T47D (cell line): ENCODE measurements around the gene BAIAP2.
"Not testable (repeated sequence)": the region's sequence is repeated elsewhere in the genome, so short reads cannot be mapped to it uniquely, and the experiment has no call there.

Experiments
- DNase-seq, 2 experiments: peaks; one replicate each; pipeline versions ENCODE4 v3.0.0 to v3.0.0-alpha.2; 2011 to 2012; ENCODE audit warnings: low read depth in 1 of 2, low spot score in 1 of 2
- JUND ChIP-seq: IDR thresholded peaks from 2 replicates; pipeline ENCODE4 v1.6.1; 2012; ENCODE audit warnings: low read depth
- in situ Hi-C: cut with HindIII; loops from 2 replicates; pipeline ENCODE4 v1.10.0; 2016; ENCODE audit warnings: low sequenced_read_pairs, low pct_unique_long_range_greater_than_20kb

BAIAP2 gene

GRCh38 chr17:81135505-81136278, 100.7 kb downstream of the BAIAP2 start:
- TF ChIP-seq JUND, result no peak
- in situ Hi-C loops, result no loop called here
- no peak for DNase-seq

- DNase-seq, result no peak
- TF ChIP-seq JUND, result no peak
- in situ Hi-C loops, result no loop called here
Observed at GRCh38 chr17:81136366-81136765, 101.4 kb downstream of the BAIAP2 start.

GRCh38 chr17:81137248-81137647, 102.3 kb downstream of the BAIAP2 start:
- in situ Hi-C loops, result no loop called here
- no peak for DNase-seq
- TF ChIP-seq JUND, result no peak

DNA sequence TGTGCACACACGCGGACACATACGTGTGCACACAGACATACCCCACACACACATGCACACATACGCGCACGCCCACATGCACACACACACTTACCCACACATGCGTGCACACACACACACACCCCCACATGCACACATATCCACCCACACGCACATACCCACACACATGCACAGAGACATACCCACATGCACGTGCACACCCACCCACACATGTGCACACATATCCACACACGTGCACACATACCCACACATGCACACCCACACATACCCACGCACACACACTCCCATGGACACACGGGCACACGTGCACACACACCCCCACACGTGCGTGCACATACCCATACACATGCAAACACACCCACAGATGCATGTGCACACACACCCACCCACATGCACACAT, 103.1 kb downstream of the BAIAP2 start:
- no peak for TF ChIP-seq JUND
- in situ Hi-C loops, result no loop called here
- no peak for DNase-seq

DNA sequence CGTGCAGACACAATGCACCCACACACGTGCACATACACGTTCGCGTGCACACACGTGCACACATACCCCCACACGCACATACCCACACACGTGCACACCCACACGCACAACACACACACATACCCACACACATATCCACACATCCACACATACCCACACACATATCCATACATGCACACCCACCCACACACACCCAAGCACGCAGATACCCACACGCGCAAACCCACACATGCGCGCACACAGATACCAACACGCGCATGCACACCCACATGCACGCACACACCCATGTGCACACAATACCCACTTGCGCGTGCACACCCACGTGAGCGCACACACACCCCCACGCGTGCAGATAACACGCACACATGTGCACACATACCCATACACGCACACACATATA, 103.5 kb downstream of the BAIAP2 start:
- no peak for TF ChIP-seq JUND
- no peak for DNase-seq
- in situ Hi-C loops, result no loop called here

DNA sequence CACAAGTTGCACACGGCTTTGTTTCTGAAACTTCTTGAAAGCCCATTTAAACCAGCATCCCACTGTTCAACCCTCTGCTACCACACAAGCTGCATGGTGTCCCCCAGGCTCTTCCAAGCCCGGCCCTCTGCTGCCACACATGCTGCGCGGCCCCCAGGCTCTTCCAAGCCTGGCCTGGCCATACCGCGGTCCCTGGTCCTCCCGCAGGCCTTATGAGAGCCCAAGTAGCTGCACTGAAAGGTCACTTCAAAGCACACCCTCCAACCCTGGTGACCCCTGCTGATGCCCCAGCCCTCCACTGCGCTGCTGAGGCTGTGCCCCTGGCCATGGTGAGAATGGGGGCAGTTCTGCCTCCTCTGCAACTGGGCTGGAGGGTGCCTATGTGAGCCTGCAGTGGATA, 104.5 kb downstream of the BAIAP2 start:
- in situ Hi-C loops, result no loop called here
- no peak for TF ChIP-seq JUND
- no peak for DNase-seq

- no peak for TF ChIP-seq JUND
- DNase-seq, result no peak
- in situ Hi-C loops, result no loop called here
Observed at GRCh38 chr17:81140018-81140417, 105.1 kb downstream of the BAIAP2 start.

- TF ChIP-seq JUND, result no peak
- in situ Hi-C loops, result no loop called here
- no peak for DNase-seq
Observed at GRCh38 chr17:81140695-81141094, 105.7 kb downstream of the BAIAP2 start.

DNA sequence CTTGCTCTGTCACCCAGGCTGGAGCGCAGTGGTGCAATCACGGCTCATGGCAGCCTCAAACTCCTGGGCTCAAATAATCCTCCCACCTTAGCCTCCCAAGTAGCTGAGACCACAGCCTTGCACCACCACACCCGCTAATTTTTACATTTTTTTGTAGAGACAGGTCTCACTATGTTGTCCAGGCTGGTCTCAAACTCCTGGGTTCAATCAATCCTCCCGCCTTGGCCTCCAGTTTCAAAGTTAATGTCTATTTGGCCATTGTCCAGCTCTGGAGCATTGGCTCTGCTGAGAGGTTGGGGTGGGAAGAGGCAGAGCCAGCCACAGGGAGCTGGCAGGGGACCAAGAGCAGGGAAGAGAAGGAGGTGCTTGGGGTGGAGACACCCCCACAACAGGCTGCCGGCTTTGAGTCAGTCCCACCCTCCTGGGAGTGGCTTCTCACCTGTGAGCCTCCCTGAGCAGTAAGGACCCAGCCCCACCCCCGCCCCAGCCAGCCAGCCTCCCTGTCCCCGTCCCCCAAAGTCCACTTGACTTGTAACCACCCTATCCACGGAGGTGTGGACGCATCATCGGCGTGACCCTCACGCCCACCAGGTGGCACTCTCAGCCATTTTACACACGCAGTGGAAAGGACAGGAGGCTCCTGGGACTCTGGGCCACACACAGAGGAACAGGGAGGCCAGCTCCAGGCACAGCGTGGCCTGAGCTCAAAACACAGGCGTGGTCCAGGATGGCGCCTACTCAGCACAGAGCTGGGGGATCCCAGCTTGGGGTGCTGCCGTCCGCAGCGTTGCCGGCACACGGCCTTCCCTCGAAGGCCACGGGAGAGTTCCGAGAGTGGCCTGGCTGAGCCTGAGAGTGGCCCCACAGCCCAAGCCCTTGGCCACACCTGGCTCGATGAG, 107.6 kb downstream of the BAIAP2 start:
- DNase-seq, result peak; percentile 92 to 95
- no peak for TF ChIP-seq JUND
- in situ Hi-C loops, result no loop called here

DNA sequence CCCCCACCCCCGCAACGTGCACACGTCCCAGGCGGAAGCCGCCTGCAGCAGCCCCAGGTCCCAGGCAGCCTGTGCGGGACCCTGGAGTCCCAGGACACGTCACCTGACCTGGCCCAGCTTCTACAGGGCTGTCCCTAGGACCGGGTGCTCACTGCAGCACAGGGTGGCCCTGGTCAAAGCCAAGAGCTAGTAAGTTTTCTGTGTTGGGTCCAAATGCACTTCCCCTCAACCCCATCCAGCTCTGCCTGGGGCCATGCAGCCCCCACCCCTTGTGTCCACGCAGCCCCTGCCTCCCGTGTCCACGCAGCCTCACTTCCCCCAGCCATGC, 108.2 kb downstream of the BAIAP2 start:
- in situ Hi-C loops, result no loop called here

GRCh38 chr17:81143717-81144422, 108.9 kb downstream of the BAIAP2 start:
- no peak for DNase-seq
- no peak for TF ChIP-seq JUND
- in situ Hi-C loops, result no loop called here

More for the DNA sequence above, 108.2 kb downstream of the BAIAP2 start:
- DNase-seq, result no peak
- no peak for TF ChIP-seq JUND

- in situ Hi-C loops, result no loop called here
- no peak for TF ChIP-seq JUND
- no peak for DNase-seq
Observed at GRCh38 chr17:81144423-81144781, 109.5 kb downstream of the BAIAP2 start.

DNA sequence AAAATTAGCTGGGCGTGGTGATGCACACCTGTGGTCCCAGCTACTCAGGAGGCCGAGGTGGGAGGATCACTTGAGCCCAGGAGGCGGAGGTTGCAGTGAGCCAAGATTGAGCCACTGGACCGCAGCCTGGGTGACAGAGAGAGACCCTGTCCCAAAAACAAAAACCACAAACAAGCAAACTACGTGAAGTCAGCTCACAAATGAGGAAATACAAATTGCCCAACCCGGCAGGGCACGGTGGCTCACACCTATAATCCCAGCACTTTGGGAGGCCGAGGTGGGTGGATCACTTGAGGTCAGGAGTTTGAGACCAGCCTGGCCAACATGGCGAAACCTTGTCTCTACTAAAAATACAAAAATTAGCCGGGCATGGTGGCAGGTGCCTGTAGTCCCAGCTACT, 111.3 kb downstream of the BAIAP2 start:
- in situ Hi-C loops, result not testable (repeated sequence)

More for the DNA sequence above, 111.3 kb downstream of the BAIAP2 start:
- not testable (repeated sequence) for DNase-seq
